ENCODE measurements around the gene SLC5A12.
"Not testable (repeated sequence)": the region's sequence is repeated elsewhere in the genome, so short reads cannot be mapped to it uniquely, and the experiment has no call there.

Gene SLC5A12

DNA sequence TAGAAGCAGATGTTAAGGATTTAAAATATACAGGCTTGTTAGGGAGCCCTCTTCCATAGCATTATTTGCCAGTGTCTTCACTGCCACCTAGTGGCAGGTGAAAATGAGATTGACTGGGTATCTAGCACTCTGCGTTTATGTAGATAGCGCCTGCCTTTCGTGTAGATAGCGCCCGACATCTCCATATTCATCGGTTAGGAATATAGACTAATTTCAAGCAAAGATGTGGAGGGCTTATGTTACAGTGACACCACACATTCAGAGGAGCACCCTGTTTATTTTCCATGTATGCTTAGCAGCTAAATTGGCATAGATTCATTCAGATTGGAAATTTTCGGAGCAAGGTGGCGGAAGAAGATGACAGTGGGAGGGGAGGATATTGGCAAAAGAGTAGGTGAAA, 72.0 kb downstream of the SLC5A12 start:
- DNase-seq = peak; percentile 43

DNA sequence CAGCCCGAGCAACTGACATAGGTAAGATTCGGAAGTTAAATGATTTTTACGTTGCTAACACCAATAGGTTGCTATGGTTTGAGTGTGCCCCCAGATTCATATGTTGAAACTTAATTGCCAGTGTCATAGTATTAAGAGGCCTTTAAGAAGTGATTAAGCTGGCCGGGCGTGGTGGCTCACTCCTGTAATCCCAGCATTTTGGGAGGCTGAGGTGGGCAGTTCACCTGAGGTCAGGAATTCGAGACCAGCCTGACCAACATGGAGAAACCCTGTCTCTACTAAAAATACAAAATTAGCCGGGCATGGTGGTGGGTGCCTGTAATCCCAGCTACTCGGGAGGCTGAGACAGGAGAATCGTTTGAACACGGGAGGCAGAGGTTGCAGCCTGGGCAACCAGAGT, 78.5 kb downstream of the SLC5A12 start:
- DNase-seq = not testable (repeated sequence)

DNA sequence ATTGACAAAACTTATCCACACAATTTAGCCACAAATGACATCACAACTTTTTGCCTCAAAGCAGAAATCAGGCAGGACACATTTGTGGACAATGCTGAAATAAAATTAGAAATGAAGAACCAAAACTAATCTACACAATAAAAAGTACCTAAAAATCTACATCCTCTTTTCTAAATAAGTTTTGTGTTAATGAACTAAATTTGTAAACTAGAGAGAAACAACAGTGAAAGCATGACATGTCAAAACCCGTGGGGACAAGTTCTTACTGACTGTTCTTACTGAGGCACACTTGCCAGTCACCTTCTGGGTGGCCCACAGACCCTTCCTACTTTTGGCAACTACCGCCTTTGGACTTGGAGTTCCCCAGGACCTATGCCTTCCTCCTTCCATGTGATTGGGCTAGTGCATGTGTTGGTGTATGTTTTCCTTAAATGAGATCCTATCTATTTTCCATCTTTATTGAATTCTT, 89.1 kb downstream of the SLC5A12 start:
- DNase-seq = no peak

- no peak for DNase-seq
Observed at GRCh38 chr11:26626346-26626745, 95.5 kb downstream of the SLC5A12 start.

DNA sequence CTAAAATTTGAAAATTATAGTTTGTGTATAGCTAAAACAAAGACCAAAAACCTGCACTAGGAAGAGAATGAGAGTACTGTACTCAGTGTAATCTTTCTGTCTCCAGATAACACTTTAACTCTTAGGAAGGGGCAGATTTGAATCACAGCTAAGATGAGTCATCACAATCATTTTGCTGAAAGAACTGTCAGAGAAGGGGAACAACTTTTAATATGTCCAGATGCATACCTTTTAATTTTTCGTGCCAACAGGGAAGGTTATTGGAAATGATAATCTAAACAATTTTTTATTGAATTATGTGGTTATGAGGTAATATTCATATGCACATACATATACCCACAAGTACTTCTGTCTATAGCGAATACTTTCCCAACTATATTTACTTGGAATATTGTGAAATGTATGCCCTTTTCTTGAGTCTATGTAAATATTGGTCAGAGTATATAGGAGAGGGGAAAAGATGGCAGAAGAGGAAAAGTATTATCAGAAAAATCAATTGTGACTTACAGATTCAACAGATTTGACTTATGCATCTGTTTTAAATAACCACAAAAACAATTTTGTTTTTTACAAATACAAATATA, 98.7 kb downstream of the SLC5A12 start:
- DNase-seq = no peak

- DNase-seq = no peak
Observed at GRCh38 chr11:26622181-26622580, 99.7 kb downstream of the SLC5A12 start.

GRCh38 chr11:26621132-26621531, 100.7 kb downstream of the SLC5A12 start:
- DNase-seq = no peak

- no peak for DNase-seq
Observed at GRCh38 chr11:26620282-26621045, 101.4 kb downstream of the SLC5A12 start.

DNA sequence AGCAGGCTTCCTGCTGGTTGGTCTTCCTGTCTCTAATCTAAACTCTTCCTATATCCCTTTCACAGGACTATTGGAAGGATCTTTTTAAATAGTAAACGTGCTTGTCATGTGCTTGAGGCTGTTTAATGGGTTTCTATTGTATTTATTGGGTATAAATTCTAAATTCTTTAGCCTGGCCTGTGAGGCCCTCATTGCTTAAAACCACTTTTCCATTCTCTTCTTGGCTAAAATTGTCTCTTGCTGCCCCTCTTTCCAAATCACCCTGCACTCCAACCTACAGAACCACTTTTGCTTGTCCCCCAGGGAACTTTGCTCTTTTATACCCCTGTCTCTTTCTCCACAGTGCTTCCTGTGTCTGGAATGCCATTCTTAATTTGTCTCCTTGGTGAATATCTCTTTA, 103.4 kb downstream of the SLC5A12 start:
- no peak for DNase-seq

Data from inflammatory macrophage treated with lipopolysaccharide for 4 hours (primary cell).